ENCODE measurements around the gene SH2D2A.

The SH2D2A gene

GRCh38 chr1:156832434-156832833 is 15.8 kb upstream of the SH2D2A start:
- TF ChIP-seq, protein P1, sequence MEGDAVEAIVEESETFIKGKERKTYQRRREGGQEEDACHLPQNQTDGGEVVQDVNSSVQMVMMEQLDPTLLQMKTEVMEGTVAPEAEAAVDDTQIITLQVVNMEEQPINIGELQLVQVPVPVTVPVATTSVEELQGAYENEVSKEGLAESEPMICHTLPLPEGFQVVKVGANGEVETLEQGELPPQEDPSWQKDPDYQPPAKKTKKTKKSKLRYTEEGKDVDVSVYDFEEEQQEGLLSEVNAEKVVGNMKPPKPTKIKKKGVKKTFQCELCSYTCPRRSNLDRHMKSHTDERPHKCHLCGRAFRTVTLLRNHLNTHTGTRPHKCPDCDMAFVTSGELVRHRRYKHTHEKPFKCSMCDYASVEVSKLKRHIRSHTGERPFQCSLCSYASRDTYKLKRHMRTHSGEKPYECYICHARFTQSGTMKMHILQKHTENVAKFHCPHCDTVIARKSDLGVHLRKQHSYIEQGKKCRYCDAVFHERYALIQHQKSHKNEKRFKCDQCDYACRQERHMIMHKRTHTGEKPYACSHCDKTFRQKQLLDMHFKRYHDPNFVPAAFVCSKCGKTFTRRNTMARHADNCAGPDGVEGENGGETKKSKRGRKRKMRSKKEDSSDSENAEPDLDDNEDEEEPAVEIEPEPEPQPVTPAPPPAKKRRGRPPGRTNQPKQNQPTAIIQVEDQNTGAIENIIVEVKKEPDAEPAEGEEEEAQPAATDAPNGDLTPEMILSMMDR (IDR thresholded peaks at IDR 0.05; ENCODE audit: control insufficient read depth, insufficient read depth, low read depth, low read length, missing control alignments) = no peak
- no peak overlapping the region for H3K4me3 ChIP-seq (ENCODE audit: control insufficient read depth, low read depth, low read length)
- no peak for DNase-seq (ENCODE audit: low read depth)

DNA sequence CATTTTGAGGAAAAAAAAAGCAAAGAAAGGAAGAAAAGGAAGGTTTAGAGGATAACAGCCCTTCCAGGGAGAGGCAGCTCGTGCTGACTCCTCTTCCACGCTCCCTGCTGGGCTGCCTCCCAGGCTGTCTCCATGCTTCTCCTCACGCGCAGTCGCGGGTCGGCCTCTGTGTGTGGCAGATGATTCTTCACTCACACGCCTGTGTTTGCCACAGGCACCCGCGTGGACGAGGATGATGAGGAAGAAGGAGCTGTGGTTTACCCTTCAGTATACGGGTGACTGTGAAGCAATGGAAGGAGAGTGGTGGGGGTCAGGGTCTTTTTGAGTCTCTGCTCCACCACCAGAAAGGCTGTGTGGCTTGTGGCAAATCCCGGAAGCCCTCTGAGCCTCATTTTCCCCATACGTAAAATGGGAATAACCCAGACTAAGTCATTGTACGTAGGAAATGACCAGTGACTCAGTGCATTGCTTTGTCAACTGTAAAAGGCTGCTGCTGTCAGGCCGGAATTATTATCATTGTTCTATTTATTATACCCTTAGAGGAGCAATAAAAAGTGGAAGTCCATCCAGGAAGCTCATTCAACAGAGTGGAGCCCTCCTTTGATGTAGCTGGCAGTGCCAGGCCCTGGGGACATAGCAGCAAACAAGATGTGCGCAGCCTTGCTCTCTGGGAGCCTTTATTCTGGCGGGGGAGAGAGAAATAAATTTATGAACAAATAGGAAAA is 11.9 kb upstream of the SH2D2A start:
- TF ChIP-seq, protein P1 (IDR thresholded peaks at IDR 0.05; ENCODE audit: control insufficient read depth, insufficient read depth, low read depth, low read length, missing control alignments) = no peak
- no peak overlapping the region for H3K4me3 ChIP-seq (ENCODE audit: control insufficient read depth, low read depth, low read length)
- no peak for DNase-seq (ENCODE audit: low read depth)

- DNase-seq (ENCODE audit: low read depth) = no peak
- no peak overlapping the region for H3K4me3 ChIP-seq (ENCODE audit: control insufficient read depth, low read depth, low read length)
- TF ChIP-seq, protein P1 (IDR thresholded peaks at IDR 0.05; ENCODE audit: control insufficient read depth, insufficient read depth, low read depth, low read length, missing control alignments) = no peak
Measured at GRCh38 chr1:156826630-156827029, 10.0 kb upstream of the SH2D2A start.

GRCh38 chr1:156823210-156823790 is 6.7 kb upstream of the SH2D2A start:
- TF ChIP-seq, protein P1 (IDR thresholded peaks at IDR 0.05; ENCODE audit: control insufficient read depth, insufficient read depth, low read depth, low read length, missing control alignments) = no peak
- no peak overlapping the region for H3K4me3 ChIP-seq (ENCODE audit: control insufficient read depth, low read depth, low read length)
- no peak for DNase-seq (ENCODE audit: low read depth)

GRCh38 chr1:156822680-156823079 is 6.0 kb upstream of the SH2D2A start:
- H3K4me3 ChIP-seq (ENCODE audit: control insufficient read depth, low read depth, low read length) = no peak overlapping the region
- TF ChIP-seq, protein P1 (IDR thresholded peaks at IDR 0.05; ENCODE audit: control insufficient read depth, insufficient read depth, low read depth, low read length, missing control alignments) = no peak
- DNase-seq (ENCODE audit: low read depth) = no peak

- no peak overlapping the region for H3K4me3 ChIP-seq (ENCODE audit: control insufficient read depth, low read depth, low read length)
- no peak for DNase-seq (ENCODE audit: low read depth)
- TF ChIP-seq, protein P1 (IDR thresholded peaks at IDR 0.05; ENCODE audit: control insufficient read depth, insufficient read depth, low read depth, low read length, missing control alignments) = no peak
Measured at GRCh38 chr1:156821801-156822200, 5.2 kb upstream of the SH2D2A start.

All from AG09309 (cell line).